Activated CD4-positive, CD25-positive, alpha-beta regulatory T cell treated with anti-CD3 and anti-CD28 coated beads, Interleukin-2, amount 50 U/mL, for 16 hours (primary cell): Measurements from ENCODE around the gene GALM.

ENCODE experiments used
- DNase-seq: peaks from one replicate; pipeline ENCODE4 v3.0.0-alpha.2; 2020; ENCODE audit warnings: low read depth, low spot score

GALM gene

DNA sequence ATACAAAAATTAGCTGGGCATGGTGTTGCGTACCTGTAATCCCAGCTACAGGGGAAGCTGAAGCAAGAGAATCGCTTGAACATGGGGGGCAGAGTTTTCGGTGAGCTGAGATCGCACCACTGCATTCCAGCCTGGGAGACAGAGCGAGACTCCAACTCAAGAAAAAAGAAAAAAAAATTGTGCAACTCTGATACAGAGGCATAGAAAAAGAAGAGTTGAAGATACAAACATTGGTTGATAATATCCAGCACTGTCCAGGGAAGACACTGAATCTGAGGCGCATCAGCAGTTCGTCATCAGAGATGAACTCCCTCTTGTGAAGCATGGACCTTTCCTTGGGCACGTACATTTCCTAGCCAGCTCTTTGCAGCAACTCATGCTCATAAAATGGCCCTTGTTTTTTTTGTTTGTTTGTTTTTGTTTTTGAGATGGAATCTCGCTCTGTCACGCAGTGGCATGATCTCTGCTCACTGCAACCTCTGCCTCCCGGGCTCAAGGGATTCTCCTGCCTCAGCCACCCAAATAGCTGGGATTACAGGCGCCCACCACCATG is 16.7 kb upstream of the GALM start:
- DNase-seq = no peak

DNA sequence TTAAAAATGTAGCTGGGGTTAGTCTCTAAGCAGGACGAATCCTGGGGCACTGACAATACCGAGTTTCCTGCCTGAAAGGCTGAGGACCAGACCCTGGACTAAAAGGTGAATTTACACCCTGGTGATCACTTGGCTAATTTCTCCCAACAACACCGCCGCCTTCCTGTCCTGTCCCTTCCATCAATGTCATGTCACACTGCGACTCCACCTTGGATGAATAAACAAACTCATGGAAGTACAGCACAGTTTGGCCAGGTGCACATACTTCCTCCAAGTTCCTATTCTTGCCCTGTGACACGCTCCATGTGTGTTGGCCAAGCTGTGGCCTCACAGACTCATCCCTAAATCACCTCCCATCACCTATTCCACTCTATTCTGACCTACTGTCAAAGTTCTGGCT is 15.9 kb upstream of the GALM start:
- DNase-seq = no peak

DNA sequence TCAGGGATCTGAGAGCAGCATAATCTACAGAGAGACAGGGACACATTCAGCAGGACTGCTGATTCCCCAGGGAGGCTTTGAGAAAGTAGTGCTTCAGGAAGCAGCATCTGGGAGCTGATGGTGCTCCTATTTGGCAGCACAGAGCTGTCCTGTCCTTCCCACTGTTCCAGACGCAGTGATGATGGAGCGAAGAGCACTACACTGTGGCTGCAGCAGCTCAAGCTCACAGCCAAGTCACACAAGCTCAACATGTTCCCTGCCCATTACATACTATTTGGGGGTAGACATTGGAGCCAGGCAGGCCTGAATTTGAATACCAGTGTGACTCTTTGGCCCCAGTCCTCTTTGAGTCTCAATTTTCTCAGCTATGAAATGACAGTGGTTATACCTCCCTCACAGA is 15.2 kb upstream of the GALM start:
- DNase-seq = no peak

DNA sequence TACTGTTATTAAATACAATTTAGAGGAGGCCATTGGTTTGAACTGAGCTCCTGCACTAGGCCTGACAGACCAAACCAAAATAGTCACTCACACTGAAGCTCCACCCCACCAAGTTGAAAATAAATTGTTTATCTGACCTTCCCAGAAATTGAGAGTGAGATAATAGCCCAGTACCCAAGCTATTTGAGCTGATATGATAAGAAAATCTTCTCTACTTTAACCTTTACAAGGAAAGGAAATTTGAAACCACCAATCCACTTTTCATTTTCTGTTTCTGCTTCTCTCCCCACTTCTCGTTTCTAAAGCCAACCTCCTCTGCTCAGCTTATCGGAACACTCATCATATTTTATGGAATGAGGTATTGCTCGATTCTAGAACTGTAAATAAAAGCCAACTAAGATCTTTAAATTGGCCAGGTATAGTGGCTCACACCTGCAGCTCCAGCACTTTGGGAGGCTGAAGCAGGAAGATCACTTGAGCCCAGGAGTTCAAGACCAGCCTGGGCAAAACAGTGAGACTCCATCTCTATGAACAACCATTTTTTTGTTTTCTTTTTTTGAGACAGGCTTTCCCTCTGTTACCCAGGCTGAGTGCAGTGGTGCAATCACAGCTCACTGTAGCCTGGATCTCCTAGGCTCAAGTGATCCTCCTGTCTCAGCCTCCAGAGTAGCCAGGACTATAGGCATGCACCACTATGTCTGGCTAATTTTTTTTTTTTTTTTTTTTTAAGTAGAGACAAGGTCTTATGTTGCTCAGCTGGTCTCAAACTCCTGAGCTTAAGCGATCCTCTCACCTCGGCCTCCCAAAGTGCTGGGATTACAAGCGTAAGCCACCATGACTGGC is 13.3 kb upstream of the GALM start:
- no peak for DNase-seq

DNA sequence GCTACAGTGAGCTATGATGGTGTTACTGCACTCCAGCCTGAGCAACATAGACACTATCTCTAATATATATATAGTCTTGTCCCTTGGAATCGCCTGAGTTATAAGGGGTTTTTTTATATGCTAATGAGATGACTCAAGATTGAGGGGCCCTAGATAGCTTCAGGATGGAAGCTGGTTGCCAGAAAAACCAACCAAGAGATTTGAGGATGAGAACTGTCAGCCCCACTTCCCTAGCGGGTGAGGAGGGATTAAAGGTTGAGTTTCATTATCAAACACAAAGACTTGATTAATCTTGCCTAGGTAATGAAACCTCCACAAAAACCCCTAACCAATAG is 12.6 kb upstream of the GALM start:
- DNase-seq = no peak

DNA sequence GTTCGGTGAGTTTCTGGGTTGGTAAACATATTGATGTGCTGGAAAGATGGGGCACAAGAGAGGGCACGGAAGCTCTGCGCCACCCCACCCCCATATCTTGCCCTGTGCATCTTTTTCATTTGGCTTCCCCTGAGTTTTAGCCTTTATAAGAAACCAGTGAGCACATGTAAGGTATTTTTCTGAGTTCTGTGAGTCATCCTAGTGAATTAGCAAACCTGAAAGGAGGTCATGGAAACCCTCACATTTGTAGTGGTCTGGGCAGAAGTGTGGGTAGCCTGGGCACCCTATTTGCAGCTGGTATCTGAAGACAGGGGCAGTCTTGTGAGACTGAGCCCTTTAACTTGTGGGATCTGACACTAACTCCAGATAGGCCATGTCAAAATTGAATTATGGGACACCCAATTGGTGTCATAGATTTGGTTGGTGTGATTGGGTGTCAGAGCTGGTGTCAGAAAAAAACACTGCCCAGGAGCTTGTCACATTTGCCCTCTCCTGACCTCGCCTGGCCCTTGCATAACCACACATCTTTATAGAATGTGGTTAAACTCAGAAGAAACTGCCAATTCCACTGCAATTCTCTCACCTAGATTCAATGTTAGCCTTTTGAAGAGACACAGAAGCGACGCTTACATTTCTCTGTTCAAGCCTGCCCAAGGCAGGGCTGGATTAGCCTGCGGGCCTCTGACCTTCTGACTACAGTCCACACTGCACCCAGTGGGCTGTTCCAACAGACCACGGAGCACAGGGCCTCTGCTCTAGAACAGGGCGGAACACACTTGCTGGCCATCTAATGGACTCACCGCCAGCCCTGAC is 12.0 kb upstream of the GALM start:
- peak; percentile 38 for DNase-seq

DNA sequence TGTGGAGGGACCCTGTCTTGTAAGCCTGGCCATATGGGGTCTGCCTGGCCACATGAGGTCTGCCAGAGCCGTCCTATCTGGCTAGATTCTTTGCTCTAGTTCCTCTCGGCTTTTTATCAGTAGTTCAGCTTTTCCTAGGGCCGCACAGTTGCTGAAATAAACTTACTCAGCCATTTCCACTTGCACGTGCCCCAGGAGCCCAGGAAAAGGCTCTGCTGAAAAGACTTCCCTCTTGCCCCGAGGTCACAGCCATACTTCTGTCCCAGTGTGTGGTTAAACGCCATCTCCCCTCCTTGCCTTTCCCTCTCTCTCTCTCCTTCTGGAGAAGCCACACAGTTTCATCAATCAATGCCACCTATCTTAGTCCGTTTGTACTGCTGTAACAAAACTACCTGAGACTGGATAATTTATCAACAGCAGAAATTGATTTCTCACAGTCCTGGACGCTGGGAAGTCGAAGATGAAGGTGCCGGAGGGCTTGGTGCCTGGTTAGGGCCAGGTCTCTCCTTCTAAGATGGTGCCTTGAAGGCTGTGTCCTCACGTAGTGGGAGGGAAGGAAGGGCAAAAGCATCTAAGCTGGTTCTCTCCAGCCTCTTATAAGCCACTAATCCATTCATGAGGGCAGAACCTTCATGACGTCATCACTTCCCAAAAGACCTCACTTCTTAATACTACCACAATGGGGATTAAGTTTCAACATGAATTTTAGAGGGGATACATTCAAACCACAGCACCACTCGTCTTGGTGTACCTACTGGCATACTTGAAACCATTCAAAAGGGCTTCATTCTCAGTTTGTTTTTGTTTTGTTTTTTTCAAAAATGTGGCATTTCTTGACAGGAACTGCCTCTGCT is 11.2 kb upstream of the GALM start:
- DNase-seq = no peak

DNA sequence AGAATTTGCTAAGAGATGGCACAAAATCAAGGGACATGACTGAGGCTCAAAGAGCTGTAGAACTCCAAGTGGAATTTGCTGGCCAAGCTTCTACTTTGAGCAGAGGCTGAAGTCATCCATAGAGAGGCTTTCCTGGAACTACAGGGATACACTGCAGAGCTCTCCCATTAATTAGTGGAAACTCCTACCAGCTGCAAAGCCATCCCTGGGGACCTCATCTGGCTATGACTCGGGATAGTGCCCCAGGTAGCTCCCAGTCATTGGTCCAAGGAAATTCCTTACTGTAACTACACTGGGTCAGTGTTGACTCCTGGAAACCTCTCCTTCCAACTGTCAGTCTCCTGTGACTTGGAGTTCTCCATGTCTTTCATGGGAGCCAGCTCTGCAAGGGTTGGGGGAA is 10.5 kb upstream of the GALM start:
- DNase-seq = no peak

DNA sequence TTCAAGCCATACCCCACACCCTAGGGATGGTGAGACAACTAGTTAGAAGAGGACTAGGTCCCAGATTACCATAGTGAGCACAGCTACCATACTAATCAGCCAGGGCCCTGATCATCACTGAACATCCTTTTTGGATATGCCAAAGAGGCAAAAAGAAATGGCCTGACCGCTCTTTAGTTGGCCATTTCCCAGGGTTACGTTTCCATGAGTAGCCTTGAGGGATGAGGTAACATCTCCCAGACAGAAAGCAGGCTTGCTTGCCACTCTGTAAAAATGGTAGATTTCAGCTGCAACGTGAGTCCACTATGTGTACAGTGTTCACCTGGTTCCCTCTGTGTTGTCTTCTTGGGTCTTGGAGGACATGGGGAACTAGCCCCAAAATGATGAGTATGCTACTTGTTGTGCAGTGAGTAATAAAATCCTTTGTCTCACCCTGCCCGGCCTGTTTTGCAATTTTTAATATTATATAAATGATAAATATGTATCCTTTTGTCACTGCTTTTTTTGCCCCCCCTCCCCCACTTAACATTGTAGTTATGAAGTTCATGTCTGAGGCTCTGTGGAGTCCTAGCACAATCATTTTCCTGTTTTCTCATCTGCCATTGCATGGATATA is 8.9 kb upstream of the GALM start:
- no peak for DNase-seq

DNA sequence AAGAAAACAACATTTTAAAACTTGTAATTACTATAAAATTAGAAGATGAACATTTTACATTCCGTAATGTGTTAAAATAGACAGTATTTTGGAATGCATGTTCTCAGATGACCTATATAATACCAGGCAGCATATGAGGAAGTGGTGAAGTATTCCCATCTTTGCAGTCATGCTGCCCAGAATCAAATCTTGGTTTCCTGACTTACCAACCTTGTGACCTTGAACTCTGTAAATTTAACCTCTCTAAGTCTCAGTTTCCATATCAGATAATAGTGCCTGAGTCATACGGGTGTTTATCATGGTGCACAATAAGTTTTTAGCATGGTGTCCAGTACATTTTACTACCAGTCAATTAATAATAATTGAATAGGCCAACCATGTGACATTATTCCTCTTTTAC is 7.3 kb upstream of the GALM start:
- DNase-seq = no peak

DNA sequence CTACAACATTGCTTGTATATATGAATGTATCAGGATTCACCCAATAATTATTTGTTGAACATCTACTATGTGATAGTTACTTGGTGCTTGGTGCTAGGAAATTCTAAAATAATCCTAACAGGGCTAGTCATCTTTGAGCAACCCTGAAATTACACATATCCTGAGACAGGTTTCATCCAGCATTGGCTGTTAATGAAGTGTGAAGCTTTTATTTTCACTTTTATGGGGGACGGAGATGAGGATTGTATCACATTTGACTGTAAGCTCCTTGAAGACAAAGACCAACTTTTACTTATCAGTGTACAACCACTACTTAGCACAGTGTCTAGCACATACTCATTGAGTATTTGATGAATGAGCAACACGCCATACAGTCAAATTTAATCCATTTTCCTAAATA is 6.8 kb upstream of the GALM start:
- no peak for DNase-seq

DNA sequence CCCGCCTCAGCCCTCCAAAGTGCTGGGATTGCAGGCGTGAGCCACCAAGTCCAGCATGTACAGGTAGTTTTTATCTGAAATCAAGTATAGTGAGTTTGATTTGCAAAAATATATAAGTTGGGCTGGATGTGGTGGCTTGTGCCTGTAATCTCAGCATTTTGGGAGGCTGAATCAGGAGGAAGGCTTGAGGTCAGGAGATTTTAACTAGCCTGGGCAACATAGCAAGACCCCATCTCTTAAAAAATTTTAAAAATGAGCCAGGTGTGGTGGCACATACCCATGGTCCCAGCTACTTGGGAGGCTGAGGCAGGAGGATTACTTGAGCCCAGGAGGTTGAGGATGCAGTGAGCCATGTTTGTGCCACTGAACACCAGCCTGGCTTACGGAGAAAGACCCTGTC is 5.6 kb upstream of the GALM start:
- no peak for DNase-seq

DNA sequence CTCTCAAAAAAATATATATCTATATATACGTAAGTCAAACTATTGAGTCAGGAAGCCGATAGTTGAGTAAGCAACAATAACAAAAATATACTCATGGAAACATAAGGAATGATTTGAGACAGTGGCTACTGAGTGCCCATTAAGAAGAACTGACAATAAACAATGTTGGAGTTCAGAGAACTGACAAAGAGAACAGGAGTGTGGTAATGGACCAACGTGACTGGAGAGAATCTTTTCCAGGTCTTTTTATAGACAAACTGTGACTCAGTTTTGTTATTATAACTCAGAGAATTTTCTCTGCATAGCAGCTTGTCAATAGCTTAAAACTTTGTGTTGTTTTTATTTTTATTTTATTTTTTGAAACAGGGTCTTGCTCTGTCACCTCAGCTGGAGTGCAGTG is 4.6 kb upstream of the GALM start:
- no peak for DNase-seq

DNA sequence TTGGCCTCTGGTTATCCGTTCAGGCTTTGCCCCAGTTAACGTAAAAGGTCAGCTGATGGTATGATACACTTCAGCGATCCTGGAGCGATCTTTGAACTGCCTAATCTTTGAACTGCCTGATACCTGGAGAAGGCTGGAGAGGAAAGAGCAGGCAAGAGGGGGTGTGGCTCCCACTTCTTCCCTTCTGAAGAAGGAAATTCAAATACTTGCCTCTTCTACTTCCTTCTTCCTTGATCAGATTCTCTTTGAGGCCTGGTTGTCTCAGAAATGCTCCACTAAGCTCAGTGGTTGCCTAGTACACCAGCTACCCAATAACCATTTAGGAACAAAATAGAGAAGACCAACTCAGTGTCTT is 619 bp downstream of the GALM start:
- DNase-seq = no peak

DNA sequence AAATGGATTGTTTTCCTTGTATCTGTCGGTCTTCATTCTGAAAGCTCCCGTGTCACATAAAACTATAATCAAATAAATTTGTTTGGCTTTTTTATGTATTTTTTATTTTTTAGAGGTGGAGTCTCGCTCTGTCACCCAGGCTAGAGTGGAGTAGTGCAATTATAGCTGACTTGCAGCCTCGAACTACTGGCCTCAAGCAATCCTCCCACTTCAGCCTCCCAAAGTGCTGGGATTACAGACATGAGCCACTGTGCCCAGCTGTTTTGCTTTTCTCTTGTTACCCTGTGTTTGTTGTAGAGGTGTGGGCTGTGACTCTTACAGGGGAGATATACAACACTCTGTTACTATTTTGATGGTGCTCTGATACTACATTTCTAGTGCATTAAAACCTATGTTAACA is 2.2 kb downstream of the GALM start:
- no peak for DNase-seq

DNA sequence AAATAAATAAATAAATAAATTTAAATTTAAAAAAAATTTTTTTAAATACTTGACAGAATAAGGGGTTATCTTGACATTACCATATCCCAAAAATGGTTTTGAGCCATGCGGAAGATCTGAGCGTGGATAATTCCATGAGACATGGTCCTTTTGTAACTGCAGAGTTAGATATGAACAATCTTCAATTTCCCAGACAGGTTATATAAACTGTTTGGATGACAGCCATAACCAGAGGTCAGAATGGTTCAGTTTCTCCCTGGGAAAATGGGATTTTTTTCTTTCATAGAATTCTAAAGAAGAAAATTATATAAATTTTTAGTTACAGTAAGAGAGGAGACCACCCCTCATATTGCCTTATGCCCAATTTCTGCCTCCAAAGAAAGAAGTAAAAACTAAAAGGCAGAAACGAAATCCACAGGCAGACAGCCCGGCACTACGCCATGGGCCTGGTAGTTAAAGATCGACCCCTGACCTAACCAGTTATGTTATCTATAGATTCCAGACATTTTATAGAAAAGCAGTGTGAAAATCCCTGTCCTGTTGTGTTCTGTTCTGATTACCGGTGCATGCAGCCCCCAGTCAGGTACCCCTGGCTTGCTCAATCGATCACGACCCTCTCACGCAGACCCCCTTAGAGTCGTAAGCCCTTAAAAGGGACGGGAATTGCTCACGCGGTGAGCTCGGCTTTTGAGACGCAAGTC is 3.0 kb downstream of the GALM start:
- no peak for DNase-seq

DNA sequence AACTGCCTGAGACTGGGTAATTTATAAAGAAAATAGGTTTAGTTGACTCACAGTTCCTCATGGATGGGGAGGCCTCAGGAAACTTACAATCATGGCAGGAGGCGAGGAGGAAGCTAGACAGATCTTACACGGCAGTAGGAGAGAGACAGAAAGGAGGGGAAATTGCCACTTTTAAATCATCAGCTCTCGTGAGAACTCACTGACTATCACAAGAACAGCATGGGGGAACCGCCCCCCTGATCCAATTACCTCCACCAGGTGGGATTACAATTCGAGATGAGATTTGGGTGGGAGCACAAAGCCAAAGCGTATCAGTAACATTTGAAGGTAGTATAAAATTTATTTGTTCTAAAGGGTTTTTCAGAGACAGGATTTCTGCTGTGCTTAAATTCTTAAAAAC is 5.4 kb downstream of the GALM start:
- no peak for DNase-seq

DNA sequence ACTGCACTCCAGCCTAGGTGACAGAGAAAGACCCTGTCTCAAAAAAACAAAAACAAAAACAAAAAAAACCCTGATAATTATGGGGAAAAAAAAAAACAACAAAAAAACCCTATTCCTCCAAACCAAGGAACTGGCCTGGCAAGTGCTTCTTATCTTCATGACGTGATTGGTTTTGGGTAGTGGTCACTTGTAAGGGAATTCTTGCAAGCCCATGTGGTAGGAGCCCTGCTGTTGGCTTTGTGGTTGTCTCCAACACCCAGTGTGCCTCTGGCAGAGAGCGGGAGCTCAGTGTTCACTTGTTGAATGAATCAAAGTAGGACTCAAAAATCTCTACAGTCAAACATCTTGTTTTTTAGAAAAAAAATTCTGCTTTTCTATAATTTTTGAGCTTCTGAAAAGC is 6.0 kb downstream of the GALM start:
- DNase-seq = no peak

DNA sequence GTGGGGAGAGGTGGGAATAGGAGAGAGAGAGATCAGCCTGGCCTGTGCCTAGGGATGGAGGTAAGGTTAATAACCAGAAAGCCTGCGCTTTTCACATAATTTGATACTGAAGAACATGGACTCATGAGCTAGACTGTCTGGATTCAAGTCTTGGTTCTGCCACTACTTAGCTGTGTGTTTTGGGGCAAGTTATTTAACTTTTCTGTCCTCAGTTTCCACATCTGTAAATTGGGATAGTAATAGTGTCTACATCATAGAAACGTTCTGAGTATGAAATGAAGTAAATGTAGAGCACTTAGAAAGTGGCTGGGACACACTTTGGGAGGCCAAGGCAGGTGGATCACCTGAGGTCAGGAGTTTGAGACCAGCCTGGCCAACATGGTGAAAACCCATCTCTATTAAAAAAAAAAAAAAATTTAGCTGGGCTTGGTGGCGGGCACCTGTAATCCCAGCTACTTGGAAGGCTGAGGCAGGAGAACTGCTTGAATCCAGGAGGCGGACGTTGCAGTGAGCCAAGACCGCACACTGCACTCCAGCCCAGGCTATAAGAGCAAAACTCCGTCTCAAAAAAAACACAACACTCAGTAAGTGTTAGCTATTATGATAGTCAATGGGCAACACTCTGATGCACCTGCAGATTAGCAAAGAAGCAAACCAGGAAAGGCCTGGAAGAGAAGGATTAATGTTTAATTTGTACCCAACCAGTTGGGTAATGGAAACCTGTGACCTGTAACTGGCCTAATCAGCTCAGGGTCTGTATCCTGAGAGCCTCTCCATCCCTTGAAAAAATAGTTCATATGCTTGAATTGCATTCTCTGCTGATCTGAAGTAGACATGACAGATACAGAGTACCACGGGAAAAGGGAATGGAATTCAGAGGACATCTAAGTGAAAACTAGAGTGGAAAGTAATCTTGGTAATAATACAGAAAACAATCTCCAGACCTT is 6.8 kb downstream of the GALM start:
- no peak for DNase-seq

DNA sequence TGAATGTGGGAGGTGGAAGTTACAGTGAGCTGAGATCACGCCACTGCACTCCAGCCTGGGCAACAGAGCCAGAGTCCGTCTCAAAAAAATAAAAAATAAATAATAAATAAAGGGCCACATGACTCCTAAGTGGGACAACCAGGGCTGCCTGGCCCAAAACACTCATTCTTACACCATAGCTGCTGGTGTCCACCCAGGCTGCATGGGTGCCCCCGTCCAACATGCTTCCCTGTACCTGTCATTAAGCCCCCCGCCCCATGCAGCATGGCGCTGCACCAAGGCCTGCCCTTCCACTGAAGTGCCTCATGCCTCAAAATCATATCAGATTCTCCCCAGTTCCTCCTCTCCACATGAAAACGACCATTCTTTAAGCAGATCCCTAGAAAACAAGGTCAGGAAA is 10.8 kb downstream of the GALM start:
- no peak for DNase-seq
